ENCODE results near the gene FBXL7. TPM values are rescaled to one million over a fixed set of nuclear protein-coding genes. Genes with fewer than 3 reads are reported as not detected.

Gene FBXL7
- total RNA-seq, 1 donor from 2014 or later: 12.3 TPM

- Mint-ChIP-seq H3K27me3 (ENCODE audit: insufficient read depth, low read depth) (no peaks in the 10 kb centered on the region), H3K27ac (no peak overlapping the region), H3K4me1 (no peaks in the 10 kb centered on the region), H3K36me3 (peaks cover 11% of the 10 kb centered on the region), H3K9me3 (peaks cover 3% of the 10 kb centered on the region), H3K4me3 (no peak overlapping the region)
- no peak overlapping the region for H3K9ac ChIP-seq
- TF ChIP-seq EZH2phosphoT487 (IDR thresholded peaks at IDR 0.05) (no peak), CTCF (IDR thresholded peaks at IDR 0.05) (no peak), EZH2 (IDR thresholded peaks at IDR 0.05) (no peak)
- H3K36me3 ChIP-seq: no peaks in the 10 kb centered on the region
- H3K27ac ChIP-seq: no peak overlapping the region
- H3K4me1 ChIP-seq: no peaks in the 10 kb centered on the region
- no peaks in the 10 kb centered on the region for H3K27me3 ChIP-seq
- DNase-seq (ENCODE audit: low spot score): no peak
- H2AFZ ChIP-seq (replicated peaks): no peak overlapping the region
- no peak overlapping the region for H3K4me2 ChIP-seq
- H3K4me3 ChIP-seq: no peak overlapping the region
- no peaks in the 10 kb centered on the region for H4K20me1 ChIP-seq (ENCODE audit: low read depth)
- H3F3A ChIP-seq (ENCODE audit: low read depth): no peaks in the 10 kb centered on the region
- H3K9me3 ChIP-seq (ENCODE audit: low read depth): no peaks in the 10 kb centered on the region
- H3K79me2 ChIP-seq (ENCODE audit: low read depth): peaks cover 23% of the 10 kb centered on the region
Observed at GRCh38 chr5:15638296-15638695, 138.3 kb downstream of the FBXL7 start.

- H3F3A ChIP-seq (ENCODE audit: low read depth): no peaks in the 10 kb centered on the region
- no peak for DNase-seq (ENCODE audit: low spot score)
- Mint-ChIP-seq H3K36me3 (peaks cover 11% of the 10 kb centered on the region), H3K4me3 (no peak overlapping the region), H3K27ac (no peak overlapping the region), H3K4me1 (no peaks in the 10 kb centered on the region), H3K9me3 (peaks cover 3% of the 10 kb centered on the region), H3K27me3 (ENCODE audit: insufficient read depth, low read depth) (peaks cover under 1% of the 10 kb centered on the region)
- H3K9ac ChIP-seq: no peak overlapping the region
- no peak overlapping the region for H3K4me2 ChIP-seq
- no peaks in the 10 kb centered on the region for H3K27me3 ChIP-seq
- no peak overlapping the region for H3K27ac ChIP-seq
- no peak overlapping the region for H2AFZ ChIP-seq (replicated peaks)
- H3K9me3 ChIP-seq (ENCODE audit: low read depth): no peaks in the 10 kb centered on the region
- no peak overlapping the region for H3K4me3 ChIP-seq
- H3K36me3 ChIP-seq: no peaks in the 10 kb centered on the region
- H3K79me2 ChIP-seq (ENCODE audit: low read depth): peaks cover 27% of the 10 kb centered on the region
- no peak for TF ChIP-seq EZH2 (IDR thresholded peaks at IDR 0.05)
- no peak for TF ChIP-seq EZH2phosphoT487 (IDR thresholded peaks at IDR 0.05)
- TF ChIP-seq CTCF (IDR thresholded peaks at IDR 0.05): no peak
- H3K4me1 ChIP-seq: no peaks in the 10 kb centered on the region
- H4K20me1 ChIP-seq (ENCODE audit: low read depth): no peaks in the 10 kb centered on the region
Observed at GRCh38 chr5:15639288-15639687, 139.3 kb downstream of the FBXL7 start.

DNA sequence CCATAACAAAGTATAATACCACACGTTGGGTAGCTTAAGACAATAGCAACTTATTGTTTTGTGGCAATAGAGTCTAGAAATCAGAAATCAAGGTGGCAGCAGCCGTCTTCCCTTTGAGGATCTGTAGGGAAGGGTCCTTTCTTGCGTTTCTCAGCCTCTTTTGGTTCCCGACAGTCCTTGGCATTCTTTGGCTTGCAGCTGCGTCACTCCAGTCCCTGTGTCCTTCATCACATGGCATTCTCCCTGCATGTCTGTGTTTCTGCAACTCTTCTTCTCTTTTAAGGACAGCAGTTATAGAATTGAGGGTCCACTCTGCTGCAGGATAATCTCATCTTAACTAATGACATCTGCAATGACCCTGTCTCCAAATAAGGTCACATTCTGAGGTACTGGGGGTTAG is 140.1 kb downstream of the FBXL7 start:
- Histone ChIP-seq H3K27me3 (no peaks in the 10 kb centered on the region), H3K27ac (no peak overlapping the region), H3K79me2 (ENCODE audit: low read depth) (peaks cover 32% of the 10 kb centered on the region), H3F3A (ENCODE audit: low read depth) (no peaks in the 10 kb centered on the region), H3K4me3 (no peak overlapping the region), H3K9me3 (ENCODE audit: low read depth) (no peaks in the 10 kb centered on the region), H3K4me2 (no peak overlapping the region), H3K36me3 (no peaks in the 10 kb centered on the region), H4K20me1 (ENCODE audit: low read depth) (no peaks in the 10 kb centered on the region), H3K9ac (no peak overlapping the region), H2AFZ (replicated peaks) (no peak overlapping the region), H3K4me1 (peaks cover 1% of the 10 kb centered on the region)
- H3K27me3 Mint-ChIP-seq (ENCODE audit: insufficient read depth, low read depth): peaks cover 4% of the 10 kb centered on the region
- peaks cover 3% of the 10 kb centered on the region for H3K9me3 Mint-ChIP-seq
- H3K27ac Mint-ChIP-seq: no peak overlapping the region
- H3K4me1 Mint-ChIP-seq: no peaks in the 10 kb centered on the region
- no peak overlapping the region for H3K4me3 Mint-ChIP-seq
- peaks cover 9% of the 10 kb centered on the region for H3K36me3 Mint-ChIP-seq
- TF ChIP-seq EZH2phosphoT487 (IDR thresholded peaks at IDR 0.05) (no peak), EZH2 (IDR thresholded peaks at IDR 0.05) (no peak), CTCF (IDR thresholded peaks at IDR 0.05) (no peak)
- no peak for DNase-seq (ENCODE audit: low spot score)
